Subcutaneous adipose tissue (tissue), 4 donors: ENCODE data around the gene ADAM17. TPM values are rescaled to one million over a fixed set of nuclear protein-coding genes. Genes with fewer than 3 reads are reported as not detected.

ENCODE experiments used
- CTCF ChIP-seq: fragments of 450-650 bp; IDR thresholded peaks from one replicate; pipeline ENCODE4 v1.5.1; 2016; ENCODE audit warnings: low read depth, mild to moderate bottlenecking, control low read depth, antibody characterized with exemption, moderate library complexity
- total RNA-seq, 4 donors: library from RNA; depleted of rRNA; stranded (reverse); fragments of >200 nt; gene quantifications; one replicate each; pipeline ENCODE4 v1.1.0, GENCODE V29; 2016

The ADAM17 gene
- total RNA-seq, 4 donors from 2014 or later, result 20.7 to 58.0 (median 37.7) TPM

GRCh38 chr2:9574331-9574730 lies 18.7 kb upstream of the ADAM17 start:
- no peak for TF ChIP-seq CTCF

- TF ChIP-seq CTCF, result no peak
These were observed 18.2 kb upstream of the ADAM17 start for GRCh38 chr2:9573840-9574239.

GRCh38 chr2:9573013-9573720 lies 17.5 kb upstream of the ADAM17 start:
- TF ChIP-seq CTCF, result no peak

- TF ChIP-seq CTCF, result no peak
These were observed 14.8 kb upstream of the ADAM17 start for GRCh38 chr2:9570182-9571060.

GRCh38 chr2:9565436-9566153 lies 10.0 kb upstream of the ADAM17 start:
- no peak for TF ChIP-seq CTCF

- TF ChIP-seq CTCF, result no peak
These were observed 5.0 kb upstream of the ADAM17 start for GRCh38 chr2:9560628-9561027.

GRCh38 chr2:9558948-9559381 lies 3.3 kb upstream of the ADAM17 start:
- TF ChIP-seq CTCF, result no peak
